GM21619 (cell line): ENCODE data around the gene SH3BGR.

Source experiments
- ATAC-seq: cut with Tn5 transposase; IDR thresholded peaks from one replicate; pipeline ENCODE4 v1.9.1; 2021; ENCODE audit not compliant: unreplicated experiment

Gene SH3BGR

DNA sequence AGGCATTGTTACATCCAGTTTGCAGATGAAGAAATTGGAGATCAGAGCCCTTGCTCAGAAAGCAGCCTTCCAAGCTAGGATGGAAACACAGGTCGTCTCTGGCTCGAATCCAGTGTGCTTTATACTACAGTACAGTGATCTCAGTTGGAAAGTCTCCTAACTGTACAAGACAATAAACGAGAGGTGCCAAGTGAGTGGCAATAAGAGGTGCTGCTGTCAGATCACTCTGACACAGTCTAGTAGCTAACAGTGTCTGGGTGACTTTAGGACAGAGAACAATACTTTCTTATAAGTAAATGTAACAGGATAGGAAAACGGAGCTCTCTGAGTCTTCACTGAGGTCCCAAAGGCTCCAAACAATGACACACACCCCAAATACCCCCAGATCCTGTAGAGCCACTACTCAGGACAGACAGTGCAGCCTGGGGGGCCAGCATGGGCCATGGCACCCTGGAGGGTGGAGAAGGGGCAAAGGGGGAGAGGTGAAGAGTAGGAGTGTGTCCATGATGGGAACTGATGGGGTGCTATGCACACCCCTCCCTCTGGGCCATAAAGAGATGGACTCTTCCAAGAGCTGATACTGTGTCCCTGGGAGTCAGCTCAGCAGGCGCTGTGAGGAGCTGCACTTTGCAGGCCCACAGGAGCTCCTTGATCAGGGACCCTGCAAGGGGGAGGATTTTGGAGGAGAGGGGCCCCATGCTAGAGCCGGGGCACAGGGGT is 3.3 kb downstream of the SH3BGR start:
- ATAC-seq, result no peak

- ATAC-seq, result no peak
Observed at GRCh38 chr21:39456665-39457064, 4.9 kb downstream of the SH3BGR start.

DNA sequence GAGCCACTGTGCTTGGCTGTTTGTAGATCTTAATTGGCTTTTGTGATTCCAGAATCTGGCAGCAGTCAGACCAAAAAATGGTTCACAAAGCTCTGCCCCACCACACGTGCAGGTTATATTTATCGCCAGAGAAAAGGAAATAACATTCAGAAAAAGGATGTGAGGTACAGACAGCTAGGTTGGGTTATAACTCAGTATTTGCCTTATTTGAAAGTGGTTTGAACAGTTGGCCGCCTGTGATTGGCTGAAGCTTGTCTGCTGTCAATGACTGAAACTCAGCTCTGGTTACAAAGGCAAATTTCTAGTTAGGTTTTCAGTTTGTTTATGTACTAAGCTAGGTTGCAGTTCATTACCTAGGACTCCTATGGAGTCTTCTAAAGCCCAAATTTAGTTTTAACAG is 9.6 kb downstream of the SH3BGR start:
- no peak for ATAC-seq

GRCh38 chr21:39463308-39463707 is 11.5 kb downstream of the SH3BGR start:
- ATAC-seq, result no peak

DNA sequence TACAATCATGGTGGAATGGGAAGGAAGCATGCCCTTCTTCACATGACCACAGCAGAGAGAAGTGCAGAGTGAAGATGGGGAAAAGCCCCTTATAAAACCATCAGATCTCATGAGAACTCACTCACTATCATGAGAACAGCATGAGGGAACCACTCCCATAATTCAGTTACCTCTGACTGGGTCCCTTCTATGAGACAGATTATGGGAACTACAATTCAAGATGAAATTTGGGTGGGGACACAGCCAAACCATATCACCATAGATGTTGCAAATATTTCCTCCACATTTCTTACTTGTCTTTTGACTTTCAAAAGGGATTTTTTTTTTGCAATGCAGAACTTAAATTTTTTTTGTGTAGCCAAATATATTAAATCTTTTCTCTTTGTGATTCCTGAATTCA is 14.8 kb downstream of the SH3BGR start:
- ATAC-seq, result no peak

DNA sequence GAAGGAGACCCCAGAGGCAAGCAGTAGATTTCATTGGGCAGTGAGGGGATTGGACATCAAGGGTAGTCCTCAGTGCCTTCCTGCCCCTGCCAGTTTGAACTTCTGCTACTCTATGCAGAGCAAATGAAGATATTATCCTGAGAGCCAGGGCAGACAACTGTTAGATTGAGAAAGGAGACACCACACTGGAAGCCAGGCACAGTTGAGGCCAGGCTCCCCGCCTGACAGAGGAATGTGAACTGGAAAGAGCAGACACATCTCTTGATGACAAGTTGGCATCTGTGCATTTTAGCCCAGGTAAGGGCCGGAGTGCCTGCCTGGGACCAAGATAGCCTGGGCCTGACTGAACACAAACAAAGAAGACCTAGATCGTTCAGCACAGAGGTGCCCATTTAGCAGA is 16.0 kb downstream of the SH3BGR start:
- ATAC-seq, result no peak

GRCh38 chr21:39468559-39468958 is 16.8 kb downstream of the SH3BGR start:
- no peak for ATAC-seq

DNA sequence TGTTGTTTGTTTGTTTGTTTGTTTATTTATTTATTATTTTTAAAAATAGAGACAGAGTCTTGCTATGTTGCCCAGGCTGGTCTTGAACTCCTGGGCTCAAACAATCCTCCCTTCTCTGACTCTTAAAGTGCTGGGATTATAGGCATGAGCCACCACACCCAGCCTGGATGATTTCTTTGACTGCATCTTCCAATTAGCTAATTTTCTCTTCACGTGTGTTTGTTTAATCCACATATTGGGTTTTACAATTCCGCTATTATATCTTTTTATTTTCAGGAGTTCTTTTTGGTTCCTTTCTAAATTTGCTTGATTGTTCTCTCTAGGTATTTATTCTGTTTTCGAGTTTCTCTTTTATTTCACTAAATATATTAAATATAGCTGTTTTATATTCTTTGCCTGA is 19.8 kb downstream of the SH3BGR start:
- ATAC-seq, result no peak

- no peak for ATAC-seq
Observed at GRCh38 chr21:39472786-39473185, 21.0 kb downstream of the SH3BGR start.

DNA sequence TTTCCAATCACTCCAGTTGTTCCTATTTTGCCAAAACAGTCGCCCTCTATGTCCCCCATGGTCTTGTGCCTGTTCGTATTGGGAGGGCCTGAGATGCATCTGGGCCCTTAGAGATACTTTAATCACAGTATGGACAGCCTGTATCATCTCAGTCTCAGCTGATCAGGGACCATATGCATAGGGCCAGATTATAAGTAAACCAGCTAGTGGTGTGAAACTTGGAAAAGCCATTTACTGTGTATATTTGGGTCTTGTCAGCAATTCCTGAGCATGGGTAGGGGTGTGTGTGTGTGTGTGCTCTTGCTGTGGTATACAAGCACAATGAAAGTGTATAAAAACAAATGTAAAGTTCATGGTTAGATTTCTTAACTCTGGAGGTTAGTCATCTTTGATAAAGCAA is 22.8 kb downstream of the SH3BGR start:
- no peak for ATAC-seq

DNA sequence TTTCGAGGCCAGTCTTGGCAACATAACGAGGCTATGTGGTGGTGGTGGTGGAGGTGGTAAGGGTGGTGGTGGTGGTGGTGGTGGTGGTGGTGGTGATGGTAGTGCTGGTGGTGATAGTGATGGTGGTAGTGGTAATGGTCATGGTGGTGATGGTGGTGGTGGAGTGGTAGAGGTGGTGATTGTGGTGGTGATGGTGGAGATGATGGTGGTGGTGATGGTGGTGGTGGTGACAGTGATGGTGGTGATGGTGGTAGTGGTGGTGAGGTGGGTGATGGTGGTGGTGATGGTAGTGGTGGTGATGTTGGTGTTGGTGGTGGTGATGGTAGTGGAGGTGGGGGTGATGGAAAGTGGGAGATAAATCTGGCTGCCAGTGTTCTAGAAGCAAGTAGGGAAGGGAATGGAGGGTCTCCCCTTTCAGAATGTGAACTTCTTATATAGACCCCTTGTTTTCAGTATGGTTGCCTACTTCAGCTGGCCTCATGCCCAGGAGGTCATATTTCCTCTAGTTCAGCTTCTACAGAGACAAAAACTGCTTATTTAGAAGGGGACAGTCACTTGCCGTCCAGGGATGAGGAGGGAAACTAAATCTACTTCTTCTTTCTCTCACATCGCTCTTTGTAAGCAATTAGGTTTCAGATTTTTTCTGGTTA is 27.5 kb downstream of the SH3BGR start:
- ATAC-seq, result no peak

DNA sequence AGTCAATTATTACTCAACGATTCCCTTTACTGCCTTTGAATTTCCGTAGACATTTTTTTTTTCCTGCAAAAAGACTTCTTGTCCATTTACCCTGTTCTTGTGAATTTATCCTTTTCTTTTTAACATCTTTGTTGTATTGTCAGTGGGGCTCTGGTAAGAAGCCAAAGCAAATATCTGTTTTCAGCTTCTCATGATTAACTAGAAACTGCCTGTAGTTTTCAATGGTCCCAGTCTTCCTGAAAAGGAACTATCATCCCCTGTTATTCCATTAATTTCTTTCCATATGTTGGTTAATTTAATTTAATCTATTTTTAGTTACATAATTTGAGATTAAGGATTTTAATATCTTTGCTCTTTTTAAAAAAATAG is 28.0 kb downstream of the SH3BGR start:
- ATAC-seq, result no peak

GRCh38 chr21:39480271-39480670 is 28.5 kb downstream of the SH3BGR start:
- no peak for ATAC-seq

GRCh38 chr21:39481886-39482285 is 30.1 kb downstream of the SH3BGR start:
- no peak for ATAC-seq

DNA sequence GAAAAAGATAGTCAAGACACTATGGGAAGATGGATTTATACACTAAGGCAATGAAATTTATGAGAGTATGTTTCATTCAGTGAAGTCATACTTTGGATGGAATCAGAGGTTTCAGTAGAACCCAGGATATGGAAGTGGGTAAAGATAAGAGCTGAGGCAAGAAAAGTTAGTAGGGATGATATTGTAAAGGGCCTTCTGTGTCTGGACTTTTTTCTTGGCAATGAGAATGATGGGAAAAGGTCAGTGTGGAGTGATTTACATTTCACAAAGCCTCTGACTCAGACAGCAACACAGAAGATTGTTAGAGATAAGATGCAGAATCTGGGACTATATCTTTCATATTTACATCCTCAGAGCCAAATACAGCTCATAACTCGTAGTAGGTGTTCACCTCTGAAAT is 32.1 kb downstream of the SH3BGR start:
- no peak for ATAC-seq

GRCh38 chr21:39484711-39485276 is 33.0 kb downstream of the SH3BGR start:
- ATAC-seq, result no peak

DNA sequence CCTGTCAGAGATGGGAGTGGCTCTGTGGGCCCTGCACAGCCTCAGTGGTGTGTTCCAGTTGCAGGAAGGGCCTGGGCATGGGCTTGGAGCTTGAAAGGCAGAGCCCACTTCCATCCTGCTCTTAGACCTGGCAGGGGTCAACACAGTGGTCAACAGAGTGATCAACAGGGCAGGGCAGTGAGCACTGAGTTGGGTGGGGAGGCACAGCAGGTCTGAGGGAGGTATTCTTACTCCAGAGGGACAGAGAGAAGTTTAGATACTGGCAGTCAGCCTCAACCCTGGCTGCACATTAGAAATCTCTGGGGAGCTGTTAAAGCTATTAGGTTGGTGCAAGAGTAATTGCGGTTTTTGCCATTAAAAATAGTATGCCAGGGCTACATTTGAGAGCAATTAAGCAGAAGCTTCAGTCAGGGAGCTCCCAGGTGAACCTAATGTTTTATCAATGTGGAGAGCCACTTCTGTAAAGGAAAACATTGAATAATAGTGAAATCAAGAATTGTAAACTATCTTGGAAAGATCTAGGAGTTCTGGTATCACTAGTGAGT is 37.7 kb downstream of the SH3BGR start:
- no peak for ATAC-seq

GRCh38 chr21:39499156-39499555 is 47.4 kb downstream of the SH3BGR start:
- ATAC-seq, result no peak

DNA sequence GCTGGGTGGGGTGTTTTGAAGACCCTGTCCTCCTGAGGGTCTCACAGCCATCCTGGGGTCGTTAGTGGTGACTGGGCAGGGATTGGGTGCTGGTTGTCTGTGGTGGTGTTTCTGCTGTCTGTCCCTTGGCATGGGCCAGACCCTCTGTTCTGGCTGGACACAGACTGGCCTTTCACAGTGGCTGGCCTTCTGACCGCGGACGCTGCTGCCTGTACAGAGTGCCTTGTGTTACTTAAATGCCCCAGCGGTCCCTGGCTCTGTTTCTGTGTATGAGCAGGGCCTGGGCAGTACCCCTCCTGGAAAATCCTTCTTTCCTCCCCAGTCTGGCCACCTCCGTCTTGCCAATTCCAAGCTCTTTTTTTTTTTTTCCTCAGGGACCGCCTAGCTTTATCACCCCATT is 50.9 kb downstream of the SH3BGR start:
- ATAC-seq, result no peak

- ATAC-seq, result no peak
Observed at GRCh38 chr21:39503123-39503762, 51.5 kb downstream of the SH3BGR start.

DNA sequence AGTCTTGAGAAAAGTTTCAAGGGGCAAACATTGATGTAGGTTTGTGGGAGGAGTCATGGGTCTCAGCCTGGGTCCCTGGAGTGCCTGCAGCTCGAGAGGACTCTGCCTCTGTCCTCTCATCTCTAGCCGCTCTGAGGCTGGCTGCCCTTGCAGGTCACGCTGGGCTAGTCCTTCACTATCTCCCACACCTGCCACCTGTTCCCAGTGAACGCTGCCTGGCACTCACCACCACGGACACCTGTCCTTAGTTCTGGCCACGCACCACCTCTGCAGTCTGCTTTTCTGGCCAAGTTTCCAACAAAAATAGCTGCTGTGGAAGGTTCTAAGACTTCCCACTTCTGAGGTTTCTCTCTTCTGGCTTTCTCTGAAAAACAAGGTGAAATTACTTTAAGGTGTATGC is 52.5 kb downstream of the SH3BGR start:
- no peak for ATAC-seq

DNA sequence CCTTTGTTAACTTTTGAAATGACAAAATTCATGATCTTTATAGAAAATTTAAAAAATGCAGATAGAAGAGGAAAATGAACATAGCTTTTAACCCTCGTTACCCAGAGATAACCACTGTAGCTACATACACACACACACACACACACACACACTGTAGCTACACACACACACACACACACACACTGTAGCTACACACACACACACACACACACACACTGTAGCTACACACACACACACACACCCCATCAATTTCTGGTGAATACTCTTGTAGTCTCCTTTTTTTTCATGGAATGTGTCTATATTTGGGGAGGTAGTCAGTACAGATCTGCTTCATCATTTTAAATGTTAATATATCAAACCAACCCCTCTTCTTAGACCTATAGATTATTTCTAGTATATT is 58.5 kb downstream of the SH3BGR start:
- no peak for ATAC-seq
